Measurements from ENCODE around the gene CBLN3. TPM values are rescaled to one million over a fixed set of nuclear protein-coding genes. Genes with fewer than 3 reads are reported as not detected.
"Not testable (repeated sequence)": the region's sequence is repeated elsewhere in the genome, so short reads cannot be mapped to it uniquely, and the experiment has no call there.

CBLN3 gene
- total and polyA plus RNA-seq, 5 experiments from 2014 or later: 0.23 to 4.8 (median 3.9) TPM; not detected in 2

GRCh38 chr14:24395609-24396582 lies 33.6 kb downstream of the CBLN3 start:
- H3K27ac Mint-ChIP-seq: peak overlapping the region in 3 of 10 donors; percentile 4 to 25 (median 21)
- peak in 1 of 10 donors; percentile 34 for DNase-seq

GRCh38 chr14:24394275-24394674 lies 35.2 kb downstream of the CBLN3 start:
- peaks cover 2 to 5% (median 2%) of the 10 kb centered on the region in 4 donors for H3K4me1 Mint-ChIP-seq
- no peaks in the 10 kb centered on the region for H3K9me3 Mint-ChIP-seq
- H3K27me3 Mint-ChIP-seq: peaks cover 0 to 17% (median 5%) of the 10 kb centered on the region in 5 donors
- no peak overlapping the region for H3K4me3 Mint-ChIP-seq
- DNase-seq (no peak), ATAC-seq (no peak)
- no peak overlapping the region for H3K27ac Mint-ChIP-seq
- POLR2A ChIA-PET: no interaction called here
- H3K36me3 Mint-ChIP-seq: no peaks in the 10 kb centered on the region

More at GRCh38 chr14:24395609-24396582, 33.6 kb downstream of the CBLN3 start:
- Mint-ChIP-seq H3K4me1 (peaks cover 7 to 17% (median 11%) of the 10 kb centered on the region in 4 donors), H3K36me3 (no peaks in the 10 kb centered on the region), H3K9me3 (no peaks in the 10 kb centered on the region), H3K27me3 (peaks cover 0 to 13% (median 8%) of the 10 kb centered on the region in 5 donors), H3K4me3 (no peak overlapping the region)
- POLR2A ChIA-PET: no interaction called here
- no peak for ATAC-seq

GRCh38 chr14:24392325-24393091 lies 37.0 kb downstream of the CBLN3 start:
- Mint-ChIP-seq H3K27ac (no peak overlapping the region), H3K27me3 (peaks cover 0 to 17% (median 5%) of the 10 kb centered on the region in 5 donors), H3K4me3 (no peak overlapping the region), H3K9me3 (no peaks in the 10 kb centered on the region), H3K4me1 (peaks cover 0 to 2% (median 0%) of the 10 kb centered on the region in 4 donors), H3K36me3 (no peaks in the 10 kb centered on the region)
- DNase-seq (no peak), ATAC-seq (no peak)
- POLR2A ChIA-PET: no interaction called here

GRCh38 chr14:24390701-24391468 lies 38.6 kb downstream of the CBLN3 start:
- Mint-ChIP-seq H3K4me1 (no peaks in the 10 kb centered on the region), H3K9me3 (no peaks in the 10 kb centered on the region), H3K27me3 (peaks cover 0 to 20% (median 8%) of the 10 kb centered on the region in 5 donors), H3K27ac (no peak overlapping the region), H3K36me3 (no peaks in the 10 kb centered on the region), H3K4me3 (no peak overlapping the region)
- POLR2A ChIA-PET: no interaction called here
- ATAC-seq (no peak), DNase-seq (no peak)

GRCh38 chr14:24389226-24389848 lies 40.1 kb downstream of the CBLN3 start:
- POLR2A ChIA-PET: interaction anchor here (0.6 kb wide), 1 partner anchor 12 kb away, joined by 3 read pairs; no protein-coding TSS in a partner anchor
- Mint-ChIP-seq H3K4me3 (no peak overlapping the region), H3K27me3 (peaks cover 0 to 22% (median 11%) of the 10 kb centered on the region in 5 donors), H3K4me1 (no peaks in the 10 kb centered on the region), H3K36me3 (no peaks in the 10 kb centered on the region), H3K9me3 (no peaks in the 10 kb centered on the region), H3K27ac (no peak overlapping the region)
- no peak for DNase-seq
- ATAC-seq: no peak

GRCh38 chr14:24388474-24389179 lies 40.8 kb downstream of the CBLN3 start:
- ATAC-seq (no peak), DNase-seq (no peak)
- no peaks in the 10 kb centered on the region for H3K4me1 Mint-ChIP-seq
- no peak overlapping the region for H3K4me3 Mint-ChIP-seq
- H3K27ac Mint-ChIP-seq: no peak overlapping the region
- H3K9me3 Mint-ChIP-seq: no peaks in the 10 kb centered on the region
- POLR2A ChIA-PET: no interaction called here
- peaks cover 0 to 24% (median 15%) of the 10 kb centered on the region in 5 donors for H3K27me3 Mint-ChIP-seq
- no peaks in the 10 kb centered on the region for H3K36me3 Mint-ChIP-seq

GRCh38 chr14:24387579-24387978 lies 41.9 kb downstream of the CBLN3 start:
- H3K4me1 Mint-ChIP-seq, H3K27ac Mint-ChIP-seq, POLR2A ChIA-PET, H3K36me3 Mint-ChIP-seq, DNase-seq, H3K4me3 Mint-ChIP-seq, H3K9me3 Mint-ChIP-seq, ATAC-seq: not testable (repeated sequence)
- H3K27me3 Mint-ChIP-seq: peaks cover 0 to 25% (median 15%) of the 10 kb centered on the region in 5 donors

GRCh38 chr14:24387009-24387345 lies 42.5 kb downstream of the CBLN3 start:
- H3K9me3 Mint-ChIP-seq: no peaks in the 10 kb centered on the region
- H3K4me3 Mint-ChIP-seq: no peak overlapping the region
- no peak for ATAC-seq
- no peak for DNase-seq
- H3K27ac Mint-ChIP-seq: peak overlapping the region in 1 of 10 donors; percentile 19
- no peaks in the 10 kb centered on the region for H3K4me1 Mint-ChIP-seq
- no peaks in the 10 kb centered on the region for H3K36me3 Mint-ChIP-seq
- H3K27me3 Mint-ChIP-seq: peaks cover 0 to 26% (median 12%) of the 10 kb centered on the region in 5 donors
- POLR2A ChIA-PET: no interaction called here

- Mint-ChIP-seq H3K27ac (no peak overlapping the region), H3K9me3 (no peaks in the 10 kb centered on the region), H3K36me3 (no peaks in the 10 kb centered on the region), H3K4me3 (no peak overlapping the region), H3K27me3 (peaks cover 0 to 18% (median 10%) of the 10 kb centered on the region in 5 donors), H3K4me1 (no peaks in the 10 kb centered on the region)
- POLR2A ChIA-PET: no interaction called here
- DNase-seq (no peak), ATAC-seq (no peak)
Observed at GRCh38 chr14:24385524-24385923, 43.9 kb downstream of the CBLN3 start.

- Mint-ChIP-seq H3K4me3 (no peak overlapping the region), H3K27ac (no peak overlapping the region), H3K36me3 (no peaks in the 10 kb centered on the region), H3K4me1 (no peaks in the 10 kb centered on the region), H3K9me3 (no peaks in the 10 kb centered on the region), H3K27me3 (peaks cover 0 to 14% (median 10%) of the 10 kb centered on the region in 5 donors)
- DNase-seq (no peak), ATAC-seq (no peak)
- POLR2A ChIA-PET: no interaction called here
Observed at GRCh38 chr14:24384169-24384568, 45.3 kb downstream of the CBLN3 start.

GRCh38 chr14:24382064-24382371 lies 47.5 kb downstream of the CBLN3 start:
- peaks cover 0 to 14% (median 10%) of the 10 kb centered on the region in 5 donors for H3K27me3 Mint-ChIP-seq
- POLR2A ChIA-PET: no interaction called here
- DNase-seq (no peak), ATAC-seq (no peak)
- H3K4me1 Mint-ChIP-seq: no peaks in the 10 kb centered on the region
- no peak overlapping the region for H3K27ac Mint-ChIP-seq
- no peak overlapping the region for H3K4me3 Mint-ChIP-seq
- H3K36me3 Mint-ChIP-seq: no peaks in the 10 kb centered on the region
- no peaks in the 10 kb centered on the region for H3K9me3 Mint-ChIP-seq

All from naive thymus-derived CD8-positive, alpha-beta T cell (primary cell).